ENCODE data around the gene P4HA3. TPM values are rescaled to one million over a fixed set of nuclear protein-coding genes. Genes with fewer than 3 reads are reported as not detected.

The P4HA3 gene
- total RNA-seq, 1 experiment from 2014 or later, result 0.93 TPM

DNA sequence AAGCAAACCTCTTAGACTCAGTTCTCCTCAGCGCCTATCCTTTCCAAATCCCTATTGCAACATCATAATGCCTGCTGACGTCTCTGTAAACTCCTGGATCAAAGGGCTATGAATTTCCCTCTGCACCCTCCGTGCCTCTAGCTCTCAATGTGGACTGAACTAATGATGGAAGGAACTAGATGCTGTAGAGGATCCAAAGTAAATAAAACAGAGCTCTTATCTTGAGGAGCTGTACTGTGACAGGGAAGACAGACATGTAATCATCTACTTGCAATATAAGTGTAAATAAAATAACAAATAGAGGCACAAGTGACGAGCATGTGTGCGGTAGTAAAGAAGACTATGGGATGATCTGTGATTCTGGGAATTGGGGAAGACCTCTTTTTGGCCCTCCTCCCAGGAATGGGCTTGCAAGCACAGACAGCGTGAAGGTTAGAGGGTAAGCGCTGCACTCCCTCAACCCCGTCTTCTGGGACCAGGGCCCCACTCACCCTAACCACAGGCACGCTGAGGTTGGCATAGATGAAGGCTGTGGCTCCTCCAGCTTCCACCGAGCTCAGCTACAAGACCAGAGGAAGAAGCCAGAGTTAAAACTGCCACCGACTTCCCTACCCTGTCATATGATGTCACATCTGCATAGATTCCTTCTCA is 42.2 kb downstream of the P4HA3 start:
- Mint-ChIP-seq H3K36me3 (ENCODE audit: insufficient read depth, unreplicated experiment) (no peaks in the 10 kb centered on the region), H3K27me3 (ENCODE audit: insufficient read depth, unreplicated experiment) (no peaks in the 10 kb centered on the region), H3K4me1 (ENCODE audit: insufficient read depth, unreplicated experiment) (peaks cover 19% of the 10 kb centered on the region), H3K4me3 (ENCODE audit: unreplicated experiment) (no peak overlapping the region), H3K9me3 (ENCODE audit: unreplicated experiment) (no peaks in the 10 kb centered on the region), H3K27ac (ENCODE audit: low read depth, unreplicated experiment) (no peak overlapping the region)
- intact Hi-C loops (cut with micrococcal nuclease), result no loop called here
- TF ChIP-seq CTCF (IDR thresholded peaks at IDR 0.05; ENCODE audit: unreplicated experiment), result no peak
- peak; percentile 83 for DNase-seq (ENCODE audit: unreplicated experiment)
- no TSS peak for BruUV-seq (replicated peaks)
- ChIA-PET POLR2A (interaction anchor here (0.6 to 1.1 kb wide), 4 partner anchors 10 to 131 kb away, joined by 3 to 4 read pairs (median 4); partner anchors contain the start of genes C2CD3 and PPME1), CTCF (interaction anchor here (0.6 to 3.0 kb wide), 13 partner anchors 9 to 184 kb away, joined by 3 to 17 read pairs (median 4); no protein-coding TSS in a partner anchor)

GRCh38 chr11:74268456-74268855 is 43.0 kb downstream of the P4HA3 start:
- CTCF ChIA-PET, result interaction anchor here (0.6 to 3.0 kb wide), 12 partner anchors 10 to 185 kb away, joined by 3 to 17 read pairs (median 4); no protein-coding TSS in a partner anchor
- peak; percentile 62 for DNase-seq (ENCODE audit: unreplicated experiment)
- Mint-ChIP-seq H3K27me3 (ENCODE audit: insufficient read depth, unreplicated experiment) (no peaks in the 10 kb centered on the region), H3K36me3 (ENCODE audit: insufficient read depth, unreplicated experiment) (no peaks in the 10 kb centered on the region), H3K4me1 (ENCODE audit: insufficient read depth, unreplicated experiment) (peaks cover 19% of the 10 kb centered on the region), H3K9me3 (ENCODE audit: unreplicated experiment) (no peaks in the 10 kb centered on the region), H3K27ac (ENCODE audit: low read depth, unreplicated experiment) (no peak overlapping the region), H3K4me3 (ENCODE audit: unreplicated experiment) (no peak overlapping the region)
- no peak for TF ChIP-seq CTCF (IDR thresholded peaks at IDR 0.05; ENCODE audit: unreplicated experiment)
- no TSS peak for BruUV-seq (replicated peaks)
- POLR2A ChIA-PET, result interaction anchor here (0.6 to 1.1 kb wide), 4 partner anchors 11 to 550 kb away, joined by 3 to 4 read pairs (median 4); partner anchors contain the start of genes C2CD3 and PPME1
- intact Hi-C loops (cut with micrococcal nuclease), result no loop called here

GRCh38 chr11:74267014-74267413 is 44.4 kb downstream of the P4HA3 start:
- no peak overlapping the region for H3K4me3 Mint-ChIP-seq (ENCODE audit: unreplicated experiment)
- no peaks in the 10 kb centered on the region for H3K27me3 Mint-ChIP-seq (ENCODE audit: insufficient read depth, unreplicated experiment)
- no peaks in the 10 kb centered on the region for H3K9me3 Mint-ChIP-seq (ENCODE audit: unreplicated experiment)
- CTCF ChIA-PET, result interaction anchor here (1.0 to 1.4 kb wide), 3 partner anchors 11 to 178 kb away, joined by 3 to 5 read pairs (median 3); no protein-coding TSS in a partner anchor
- TF ChIP-seq CTCF (IDR thresholded peaks at IDR 0.05; ENCODE audit: unreplicated experiment), result no peak
- intact Hi-C loops (cut with micrococcal nuclease), result no loop called here
- no peaks in the 10 kb centered on the region for H3K36me3 Mint-ChIP-seq (ENCODE audit: insufficient read depth, unreplicated experiment)
- H3K4me1 Mint-ChIP-seq (ENCODE audit: insufficient read depth, unreplicated experiment), result peaks cover 19% of the 10 kb centered on the region
- H3K27ac Mint-ChIP-seq (ENCODE audit: low read depth, unreplicated experiment), result no peak overlapping the region
- BruUV-seq (replicated peaks), result no TSS peak
- POLR2A ChIA-PET, result interaction anchor here (1.1 kb wide), 1 partner anchor 11 kb away, joined by 4 read pairs; no protein-coding TSS in a partner anchor
- no peak for DNase-seq (ENCODE audit: unreplicated experiment)

DNA sequence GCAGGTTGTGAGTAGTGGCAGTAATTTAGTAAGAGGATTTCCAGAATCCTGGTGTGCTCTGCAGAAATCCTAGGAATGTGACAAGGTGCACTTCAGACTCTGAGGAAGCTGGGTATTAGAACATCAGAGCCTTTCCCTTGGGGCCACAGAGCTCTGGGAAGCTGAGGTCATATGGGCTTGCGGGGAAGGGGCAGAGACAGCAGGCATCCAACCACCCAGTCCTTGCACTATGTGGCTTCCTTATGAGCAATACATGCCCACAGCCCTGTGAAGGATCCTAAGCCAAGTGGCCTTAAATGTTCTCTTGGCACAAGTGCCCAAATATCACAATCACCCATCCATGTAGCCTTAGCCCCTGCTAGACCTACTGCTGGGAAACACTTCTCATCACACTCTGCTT is 46.2 kb downstream of the P4HA3 start:
- H3K27me3 Mint-ChIP-seq (ENCODE audit: insufficient read depth, unreplicated experiment), result no peaks in the 10 kb centered on the region
- POLR2A ChIA-PET, result no interaction called here
- intact Hi-C loops (cut with micrococcal nuclease), result no loop called here

More for the DNA sequence above, 46.2 kb downstream of the P4HA3 start:
- CTCF ChIA-PET, result interaction anchor here (0.9 to 1.7 kb wide), 2 partner anchors 9 to 179 kb away, joined by 3 to 7 read pairs; no protein-coding TSS in a partner anchor
- no peak overlapping the region for H3K4me3 Mint-ChIP-seq (ENCODE audit: unreplicated experiment)
- H3K9me3 Mint-ChIP-seq (ENCODE audit: unreplicated experiment), result no peaks in the 10 kb centered on the region
- H3K36me3 Mint-ChIP-seq (ENCODE audit: insufficient read depth, unreplicated experiment), result no peaks in the 10 kb centered on the region
- no peak for DNase-seq (ENCODE audit: unreplicated experiment)
- no peak for TF ChIP-seq CTCF (IDR thresholded peaks at IDR 0.05; ENCODE audit: unreplicated experiment)
- H3K27ac Mint-ChIP-seq (ENCODE audit: low read depth, unreplicated experiment), result no peak overlapping the region
- peaks cover 19% of the 10 kb centered on the region for H3K4me1 Mint-ChIP-seq (ENCODE audit: insufficient read depth, unreplicated experiment)
- BruUV-seq (replicated peaks), result no TSS peak
